ENCODE data around the gene SETBP1.
A peak's percentile ranks its signal among the peaks of the same experiment; 100 is the strongest.
"Not testable (repeated sequence)": the region's sequence is repeated elsewhere in the genome, so short reads cannot be mapped to it uniquely, and the experiment has no call there.

SETBP1 gene

DNA sequence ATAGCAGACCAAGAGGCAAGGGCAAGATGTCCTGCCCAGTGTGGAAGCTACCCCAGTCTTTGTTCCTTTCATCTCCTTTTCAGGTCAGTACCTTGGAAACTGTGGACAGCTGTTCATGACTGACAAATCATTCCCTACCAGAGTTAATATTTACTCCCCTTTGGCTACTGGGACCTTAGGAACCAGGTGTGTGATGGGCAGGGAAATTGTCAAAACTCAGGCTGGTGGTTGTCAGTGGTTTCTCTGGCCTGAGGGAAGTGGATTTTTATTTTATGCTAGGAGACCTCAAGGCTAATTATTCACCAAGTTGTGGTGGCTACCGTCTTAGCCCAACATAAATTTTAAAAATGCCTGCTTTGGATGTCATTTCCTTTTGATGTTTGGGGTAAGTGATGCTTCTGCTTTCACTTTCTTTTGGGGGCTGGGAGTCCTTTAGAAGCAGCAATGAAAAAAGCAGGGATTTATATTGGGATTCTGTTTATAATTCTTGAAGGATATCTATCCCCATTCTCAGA, 119.3 kb downstream of the SETBP1 start:
- WGBS (ENCODE audit: insufficient coverage), result no CpG with 5 or more reads among the region's 1 CpG
- Histone ChIP-seq H3K4me1 (ENCODE audit: control extremely low read depth in 1 of 4, control insufficient read depth in 4 of 4, insufficient read depth in 4 of 4, low read length in 3 of 4) (peaks cover 3 to 21% (median 14%) of the 10 kb centered on the region in 4 experiments), H3K27ac (ENCODE audit: insufficient read depth in 1 of 2, low read depth in 1 of 2, low read length in 2 of 2, poor library complexity in 1 of 2, severe bottlenecking in 2 of 2) (peak overlapping the region in 1 of 2 experiments; percentile 18), H3K27me3 (replicated peaks in 2 of 5; ENCODE audit: control insufficient read depth in 4 of 5, insufficient read depth in 5 of 5, low read length in 4 of 5) (no peaks in the 10 kb centered on the region), H3K4me3 (ENCODE audit: control insufficient read depth in 1 of 7, extremely low read depth in 1 of 7, insufficient read depth in 4 of 7, low read depth in 2 of 7, low read length in 6 of 7) (peak overlapping the region in 2 of 7 experiments; percentile 21 to 39), H3K36me3 (ENCODE audit: control insufficient read depth in 4 of 4, insufficient read depth in 4 of 4, low read length in 3 of 4) (peaks cover 0 to 4% (median 2%) of the 10 kb centered on the region in 4 experiments), H3K9me3 (ENCODE audit: control extremely low read depth in 1 of 5, control insufficient read depth in 4 of 5, insufficient read depth in 2 of 5, low read depth in 1 of 5, low read length in 4 of 5) (no peaks in the 10 kb centered on the region)
- ChIA-PET CTCF (interaction anchor here (1.5 to 1.7 kb wide), 2 partner anchors 413 to 584 kb away, joined by 3 to 4 read pairs; no protein-coding TSS in a partner anchor), POLR2A (no interaction called here)
- DNase-seq, result peak; percentile 31 to 83 (median 79)

DNA sequence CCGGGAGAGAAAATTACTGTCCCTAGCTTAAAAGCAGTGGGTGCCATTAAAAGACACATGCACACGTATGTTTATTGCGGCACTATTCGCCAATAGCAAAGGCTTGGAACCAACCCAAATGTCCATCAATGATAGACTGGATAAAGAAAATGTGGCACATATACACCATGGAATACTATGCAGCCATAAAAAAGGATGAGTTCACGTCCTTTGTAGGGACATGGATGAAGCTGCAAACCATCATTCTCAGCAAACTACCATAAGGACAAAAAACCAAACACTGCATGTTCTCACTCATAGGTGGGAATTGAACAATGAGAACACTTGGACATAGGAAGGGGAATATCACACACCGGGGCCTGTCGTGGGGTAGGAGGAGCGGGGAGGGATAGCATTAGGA, 120.1 kb downstream of the SETBP1 start:
- H3K9me3 ChIP-seq (ENCODE audit: control extremely low read depth in 1 of 5, control insufficient read depth in 4 of 5, insufficient read depth in 2 of 5, low read depth in 1 of 5, low read length in 4 of 5); DNase-seq; H3K27ac ChIP-seq (ENCODE audit: insufficient read depth in 1 of 2, low read depth in 1 of 2, low read length in 2 of 2, poor library complexity in 1 of 2, severe bottlenecking in 2 of 2); H3K36me3 ChIP-seq (ENCODE audit: control insufficient read depth in 4 of 4, insufficient read depth in 4 of 4, low read length in 3 of 4); H3K4me3 ChIP-seq (ENCODE audit: control insufficient read depth in 1 of 7, extremely low read depth in 1 of 7, insufficient read depth in 4 of 7, low read depth in 2 of 7, low read length in 6 of 7); CTCF ChIA-PET; POLR2A ChIA-PET; H3K27me3 ChIP-seq (replicated peaks in 2 of 5; ENCODE audit: control insufficient read depth in 4 of 5, insufficient read depth in 5 of 5, low read length in 4 of 5): not testable (repeated sequence)
- WGBS (ENCODE audit: insufficient coverage), result 100% methylated on average over 3 of the region's 8 CpGs
- H3K4me1 ChIP-seq (ENCODE audit: control extremely low read depth in 1 of 4, control insufficient read depth in 4 of 4, insufficient read depth in 4 of 4, low read length in 3 of 4), result peaks cover 3 to 25% (median 15%) of the 10 kb centered on the region in 4 experiments

DNA sequence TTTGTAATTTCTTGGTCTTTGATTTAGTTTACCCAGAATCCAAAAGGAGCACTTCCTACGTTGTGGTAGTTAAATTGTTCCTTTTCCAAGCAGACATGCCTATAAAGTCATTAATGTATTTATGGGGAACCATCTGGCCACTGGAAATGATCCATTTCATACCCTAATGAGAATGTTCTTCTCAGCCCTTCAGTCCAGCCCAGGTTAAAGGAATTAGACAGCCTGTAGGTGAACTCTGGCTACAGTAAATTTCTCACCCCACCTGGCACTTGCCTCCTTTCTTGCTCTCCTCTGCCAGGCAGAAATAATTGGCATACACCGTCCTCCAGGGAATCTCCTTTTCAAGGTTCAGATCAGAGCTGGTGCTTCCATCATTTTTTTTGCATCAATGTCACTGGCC, 121.1 kb downstream of the SETBP1 start:
- Histone ChIP-seq H3K4me3 (ENCODE audit: control insufficient read depth in 1 of 7, extremely low read depth in 1 of 7, insufficient read depth in 4 of 7, low read depth in 2 of 7, low read length in 6 of 7) (no peak overlapping the region), H3K27me3 (replicated peaks in 2 of 5; ENCODE audit: control insufficient read depth in 4 of 5, insufficient read depth in 5 of 5, low read length in 4 of 5) (no peaks in the 10 kb centered on the region), H3K4me1 (ENCODE audit: control extremely low read depth in 1 of 4, control insufficient read depth in 4 of 4, insufficient read depth in 4 of 4, low read length in 3 of 4) (peaks cover 3 to 27% (median 17%) of the 10 kb centered on the region in 4 experiments), H3K27ac (ENCODE audit: insufficient read depth in 1 of 2, low read depth in 1 of 2, low read length in 2 of 2, poor library complexity in 1 of 2, severe bottlenecking in 2 of 2) (no peak overlapping the region), H3K9me3 (ENCODE audit: control extremely low read depth in 1 of 5, control insufficient read depth in 4 of 5, insufficient read depth in 2 of 5, low read depth in 1 of 5, low read length in 4 of 5) (no peaks in the 10 kb centered on the region), H3K36me3 (ENCODE audit: control insufficient read depth in 4 of 4, insufficient read depth in 4 of 4, low read length in 3 of 4) (peaks cover 0 to 4% (median 2%) of the 10 kb centered on the region in 4 experiments)
- CTCF ChIA-PET, result no interaction called here
- WGBS (ENCODE audit: insufficient coverage), result 100% methylated on average over 1 of the region's 2 CpGs
- no peak for DNase-seq
- POLR2A ChIA-PET, result no interaction called here

DNA sequence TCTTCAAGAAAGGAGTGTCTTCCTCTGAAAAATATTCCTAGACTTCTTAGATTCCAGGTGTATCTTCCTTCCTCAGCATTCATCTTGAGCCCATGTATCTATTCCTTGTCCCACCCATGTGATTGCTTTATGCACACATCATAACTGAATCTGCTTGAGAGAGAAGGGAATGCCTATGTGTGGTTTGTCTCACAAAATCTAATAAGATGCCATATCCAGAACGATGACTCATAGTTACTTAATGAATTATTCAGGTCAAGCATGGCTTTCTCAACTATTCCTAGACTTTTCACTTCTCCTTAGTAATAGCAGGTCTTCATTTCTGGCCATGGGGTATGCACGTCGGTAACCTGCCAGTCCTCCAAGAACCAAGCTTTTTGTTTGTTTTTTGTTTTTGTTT, 121.8 kb downstream of the SETBP1 start:
- H3K36me3 ChIP-seq (ENCODE audit: control insufficient read depth in 4 of 4, insufficient read depth in 4 of 4, low read length in 3 of 4), result peaks cover 0 to 4% (median 2%) of the 10 kb centered on the region in 4 experiments
- H3K4me1 ChIP-seq (ENCODE audit: control extremely low read depth in 1 of 4, control insufficient read depth in 4 of 4, insufficient read depth in 4 of 4, low read length in 3 of 4), result peaks cover 3 to 27% (median 17%) of the 10 kb centered on the region in 4 experiments
- no peak overlapping the region for H3K27ac ChIP-seq (ENCODE audit: insufficient read depth in 1 of 2, low read depth in 1 of 2, low read length in 2 of 2, poor library complexity in 1 of 2, severe bottlenecking in 2 of 2)
- H3K9me3 ChIP-seq (ENCODE audit: control extremely low read depth in 1 of 5, control insufficient read depth in 4 of 5, insufficient read depth in 2 of 5, low read depth in 1 of 5, low read length in 4 of 5), result no peaks in the 10 kb centered on the region
- DNase-seq, result no peak
- WGBS (ENCODE audit: insufficient coverage), result 80% methylated on average over 1 of the region's 3 CpGs
- no peaks in the 10 kb centered on the region for H3K27me3 ChIP-seq (replicated peaks in 2 of 5; ENCODE audit: control insufficient read depth in 4 of 5, insufficient read depth in 5 of 5, low read length in 4 of 5)
- H3K4me3 ChIP-seq (ENCODE audit: control insufficient read depth in 1 of 7, extremely low read depth in 1 of 7, insufficient read depth in 4 of 7, low read depth in 2 of 7, low read length in 6 of 7), result no peak overlapping the region
- ChIA-PET POLR2A (no interaction called here), CTCF (no interaction called here)

DNA sequence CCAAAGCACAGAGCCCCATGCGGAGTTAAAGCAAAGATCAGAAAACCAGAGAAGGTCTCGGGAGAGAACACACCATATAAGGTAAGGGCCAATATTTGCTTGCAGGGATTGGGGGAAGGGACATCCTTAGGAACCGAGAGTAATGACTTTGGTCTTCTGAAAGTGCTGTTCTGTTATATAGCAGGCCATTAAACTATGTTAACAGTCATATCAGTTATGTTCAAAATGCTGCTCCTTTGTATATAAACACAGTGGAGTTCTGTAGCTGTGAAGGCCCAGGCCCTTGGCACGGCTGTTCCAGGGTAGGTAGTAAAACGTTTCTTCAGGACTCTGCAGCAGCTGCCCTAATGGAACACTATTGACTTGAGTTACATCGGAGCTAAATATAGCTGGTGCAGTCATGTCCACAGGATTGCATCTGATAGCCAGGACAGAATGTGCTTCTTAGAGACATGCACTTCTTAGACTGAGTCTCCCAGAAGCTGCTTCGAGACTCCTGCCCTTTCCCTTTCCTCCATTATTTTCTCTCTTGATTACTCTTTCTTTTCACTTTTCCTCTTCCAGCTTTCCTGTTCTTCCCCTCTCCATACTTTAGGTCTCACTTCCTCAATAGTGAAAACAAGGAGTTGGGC, 122.4 kb downstream of the SETBP1 start:
- no peaks in the 10 kb centered on the region for H3K9me3 ChIP-seq (ENCODE audit: control extremely low read depth in 1 of 5, control insufficient read depth in 4 of 5, insufficient read depth in 2 of 5, low read depth in 1 of 5, low read length in 4 of 5)
- H3K4me3 ChIP-seq (ENCODE audit: control insufficient read depth in 1 of 7, extremely low read depth in 1 of 7, insufficient read depth in 4 of 7, low read depth in 2 of 7, low read length in 6 of 7), result no peak overlapping the region
- POLR2A ChIA-PET, result no interaction called here
- H3K27me3 ChIP-seq (replicated peaks in 2 of 5; ENCODE audit: control insufficient read depth in 4 of 5, insufficient read depth in 5 of 5, low read length in 4 of 5), result no peaks in the 10 kb centered on the region
- H3K4me1 ChIP-seq (ENCODE audit: control extremely low read depth in 1 of 4, control insufficient read depth in 4 of 4, insufficient read depth in 4 of 4, low read length in 3 of 4), result peaks cover 3 to 32% (median 17%) of the 10 kb centered on the region in 4 experiments
- no peak overlapping the region for H3K27ac ChIP-seq (ENCODE audit: insufficient read depth in 1 of 2, low read depth in 1 of 2, low read length in 2 of 2, poor library complexity in 1 of 2, severe bottlenecking in 2 of 2)
- WGBS (ENCODE audit: insufficient coverage), result 94% methylated on average over 5 of the region's 7 CpGs
- H3K36me3 ChIP-seq (ENCODE audit: control insufficient read depth in 4 of 4, insufficient read depth in 4 of 4, low read length in 3 of 4), result peaks cover 0 to 4% (median 0%) of the 10 kb centered on the region in 4 experiments
- no peak for DNase-seq
- CTCF ChIA-PET, result no interaction called here

DNA sequence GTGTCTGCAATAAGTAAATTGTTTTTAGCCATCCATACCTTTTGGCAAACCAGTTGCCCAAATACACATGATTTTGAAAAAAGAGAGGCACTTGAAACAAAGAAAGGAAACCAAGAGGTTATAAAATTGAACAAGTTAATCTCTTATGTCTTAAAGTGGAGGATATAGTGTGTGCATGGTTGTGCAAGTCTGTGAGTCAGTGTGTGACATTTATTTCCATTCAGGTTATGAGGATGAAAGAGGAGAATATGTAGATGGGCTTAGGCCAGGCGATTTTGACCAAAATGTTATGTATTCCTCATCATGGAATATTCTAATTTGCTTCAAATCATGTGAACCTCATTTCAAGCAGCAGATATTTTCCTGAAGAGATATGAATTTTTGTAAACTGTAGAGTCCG, 123.3 kb downstream of the SETBP1 start:
- no peak for DNase-seq
- Histone ChIP-seq H3K4me3 (ENCODE audit: control insufficient read depth in 1 of 7, extremely low read depth in 1 of 7, insufficient read depth in 4 of 7, low read depth in 2 of 7, low read length in 6 of 7) (no peak overlapping the region), H3K9me3 (ENCODE audit: control extremely low read depth in 1 of 5, control insufficient read depth in 4 of 5, insufficient read depth in 2 of 5, low read depth in 1 of 5, low read length in 4 of 5) (no peaks in the 10 kb centered on the region), H3K36me3 (ENCODE audit: control insufficient read depth in 4 of 4, insufficient read depth in 4 of 4, low read length in 3 of 4) (peaks cover 0 to 4% (median 0%) of the 10 kb centered on the region in 4 experiments), H3K27me3 (replicated peaks in 2 of 5; ENCODE audit: control insufficient read depth in 4 of 5, insufficient read depth in 5 of 5, low read length in 4 of 5) (no peaks in the 10 kb centered on the region), H3K4me1 (ENCODE audit: control extremely low read depth in 1 of 4, control insufficient read depth in 4 of 4, insufficient read depth in 4 of 4, low read length in 3 of 4) (peaks cover 3 to 27% (median 12%) of the 10 kb centered on the region in 4 experiments), H3K27ac (ENCODE audit: insufficient read depth in 1 of 2, low read depth in 1 of 2, low read length in 2 of 2, poor library complexity in 1 of 2, severe bottlenecking in 2 of 2) (no peak overlapping the region)
- WGBS (ENCODE audit: insufficient coverage), result 100% methylated on average over 1 of the region's 2 CpGs
- ChIA-PET CTCF (no interaction called here), POLR2A (interaction anchor here (0.6 kb wide), 1 partner anchor 14 kb away, joined by 3 read pairs; no protein-coding TSS in a partner anchor)

DNA sequence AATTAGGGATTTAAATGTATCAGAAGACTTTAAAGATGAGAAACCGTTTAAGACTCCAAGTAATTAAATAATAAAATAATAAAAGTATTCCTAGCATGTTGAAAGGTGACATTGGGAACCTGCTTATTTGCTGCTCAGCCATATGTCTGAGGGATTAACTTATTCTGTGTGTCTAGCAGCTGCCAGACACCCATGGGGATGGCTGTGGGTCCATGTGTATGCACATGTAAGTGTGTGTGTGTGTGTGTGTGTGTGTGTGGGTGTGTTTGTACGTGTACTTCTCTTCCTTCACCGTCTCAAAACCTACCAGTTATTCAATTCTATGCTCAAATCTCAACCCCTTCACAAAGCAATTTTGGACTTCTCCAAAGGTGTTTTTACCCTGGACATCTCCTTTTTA, 124.5 kb downstream of the SETBP1 start:
- ChIA-PET POLR2A (no interaction called here), CTCF (interaction anchor here (1.1 to 1.4 kb wide), 2 partner anchors 9 kb away, joined by 4 read pairs; no protein-coding TSS in a partner anchor)
- no peak for DNase-seq
- Histone ChIP-seq H3K27ac (ENCODE audit: insufficient read depth in 1 of 2, low read depth in 1 of 2, low read length in 2 of 2, poor library complexity in 1 of 2, severe bottlenecking in 2 of 2) (no peak overlapping the region), H3K9me3 (ENCODE audit: control extremely low read depth in 1 of 5, control insufficient read depth in 4 of 5, insufficient read depth in 2 of 5, low read depth in 1 of 5, low read length in 4 of 5) (no peaks in the 10 kb centered on the region), H3K27me3 (replicated peaks in 2 of 5; ENCODE audit: control insufficient read depth in 4 of 5, insufficient read depth in 5 of 5, low read length in 4 of 5) (no peaks in the 10 kb centered on the region), H3K4me3 (ENCODE audit: control insufficient read depth in 1 of 7, extremely low read depth in 1 of 7, insufficient read depth in 4 of 7, low read depth in 2 of 7, low read length in 6 of 7) (no peak overlapping the region), H3K36me3 (ENCODE audit: control insufficient read depth in 4 of 4, insufficient read depth in 4 of 4, low read length in 3 of 4) (peaks cover 0 to 4% (median 0%) of the 10 kb centered on the region in 4 experiments), H3K4me1 (ENCODE audit: control extremely low read depth in 1 of 4, control insufficient read depth in 4 of 4, insufficient read depth in 4 of 4, low read length in 3 of 4) (peaks cover 2 to 17% (median 4%) of the 10 kb centered on the region in 4 experiments)
- WGBS (ENCODE audit: insufficient coverage), result no CpG with 5 or more reads among the region's 3 CpGs
